Activated naive CD4-positive, alpha-beta T cell treated with Interleukin-2 at 50 U/mL for 16 hours (primary cell): Measurements from ENCODE around the gene ARHGEF18.
"Not testable (repeated sequence)": the region's sequence is repeated elsewhere in the genome, so short reads cannot be mapped to it uniquely, and the experiment has no call there.

Experiments used
- DNase-seq: peaks from one replicate; pipeline ENCODE4 v3.0.0-alpha.2; 2020

The ARHGEF18 gene

GRCh38 chr19:7349231-7349591 is 474 bp downstream of the ARHGEF18 start:
- DNase-seq = no peak

- DNase-seq = peak; percentile 39
Observed at GRCh38 chr19:7349961-7350711, 1.4 kb downstream of the ARHGEF18 start.

- no peak for DNase-seq
Observed at GRCh38 chr19:7351861-7352260, 3.1 kb downstream of the ARHGEF18 start.

DNA sequence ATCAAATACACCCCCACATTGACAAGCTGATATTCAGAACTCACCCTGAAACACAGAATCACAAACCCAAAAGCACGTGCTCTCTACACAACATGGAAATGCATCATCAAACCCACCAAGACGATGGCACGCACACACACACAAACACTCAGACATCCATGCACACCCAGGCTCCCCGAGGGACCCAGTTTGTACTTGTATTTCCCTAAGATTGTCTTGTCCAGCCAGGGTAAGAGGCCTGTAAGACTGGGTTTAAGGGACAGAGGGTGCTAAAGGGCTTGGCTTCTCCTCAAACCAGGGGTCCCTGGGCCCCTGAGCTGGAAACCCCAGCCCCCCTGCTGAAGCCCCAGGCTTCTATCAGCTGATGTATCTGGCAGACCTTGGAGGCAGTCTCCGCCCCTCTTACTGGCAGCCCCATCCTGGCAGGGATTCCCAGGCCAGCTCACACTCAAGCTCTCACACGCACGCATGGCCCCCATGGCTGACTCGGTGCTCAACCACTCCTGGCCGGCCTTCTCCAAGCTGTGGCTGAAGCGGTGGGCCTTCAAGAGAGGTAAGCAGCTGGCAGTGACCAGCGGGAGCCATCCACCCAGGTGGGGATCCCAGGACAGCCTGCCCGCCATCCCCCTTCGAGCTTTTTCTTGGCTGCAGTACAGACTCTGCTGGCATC is 6.5 kb downstream of the ARHGEF18 start:
- no peak for DNase-seq

- DNase-seq = no peak
Observed at GRCh38 chr19:7355871-7356270, 7.1 kb downstream of the ARHGEF18 start.

DNA sequence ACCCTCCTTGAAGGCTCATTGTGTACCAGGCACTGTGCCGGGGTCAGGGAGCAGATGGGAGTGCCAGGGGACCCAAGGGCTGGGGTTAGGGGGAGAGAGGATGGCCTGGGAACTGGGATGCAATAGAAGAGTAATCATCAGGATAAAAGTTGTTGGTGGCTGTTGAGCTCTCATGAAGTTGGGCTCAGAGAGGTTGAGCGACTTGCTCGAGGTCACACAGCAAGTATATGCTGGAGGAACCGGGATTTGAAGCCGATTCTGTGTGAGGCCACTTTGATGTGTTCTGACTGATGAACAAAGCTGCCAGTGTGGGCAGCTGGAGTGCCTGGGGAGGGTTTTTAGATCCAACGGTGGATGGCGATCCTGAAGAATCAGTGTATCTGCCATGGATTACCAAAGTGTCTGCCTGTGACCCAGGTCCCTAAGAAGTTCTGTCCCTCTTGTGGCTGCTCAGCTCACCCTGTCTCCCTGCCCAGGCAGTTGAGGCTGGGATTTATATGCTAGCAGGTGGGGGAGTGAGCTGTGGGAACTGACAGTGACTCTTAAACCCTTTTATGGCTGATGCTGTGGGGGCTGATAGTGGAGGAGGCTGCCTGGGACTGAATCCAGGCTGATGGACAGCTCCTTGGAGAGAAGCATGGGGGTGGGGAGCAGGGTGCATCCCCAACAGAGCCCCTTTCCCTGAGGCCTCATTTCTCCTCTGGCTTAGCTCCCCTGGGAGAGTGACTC is 8.3 kb downstream of the ARHGEF18 start:
- no peak for DNase-seq

GRCh38 chr19:7358102-7358597 is 9.4 kb downstream of the ARHGEF18 start:
- DNase-seq = no peak

DNA sequence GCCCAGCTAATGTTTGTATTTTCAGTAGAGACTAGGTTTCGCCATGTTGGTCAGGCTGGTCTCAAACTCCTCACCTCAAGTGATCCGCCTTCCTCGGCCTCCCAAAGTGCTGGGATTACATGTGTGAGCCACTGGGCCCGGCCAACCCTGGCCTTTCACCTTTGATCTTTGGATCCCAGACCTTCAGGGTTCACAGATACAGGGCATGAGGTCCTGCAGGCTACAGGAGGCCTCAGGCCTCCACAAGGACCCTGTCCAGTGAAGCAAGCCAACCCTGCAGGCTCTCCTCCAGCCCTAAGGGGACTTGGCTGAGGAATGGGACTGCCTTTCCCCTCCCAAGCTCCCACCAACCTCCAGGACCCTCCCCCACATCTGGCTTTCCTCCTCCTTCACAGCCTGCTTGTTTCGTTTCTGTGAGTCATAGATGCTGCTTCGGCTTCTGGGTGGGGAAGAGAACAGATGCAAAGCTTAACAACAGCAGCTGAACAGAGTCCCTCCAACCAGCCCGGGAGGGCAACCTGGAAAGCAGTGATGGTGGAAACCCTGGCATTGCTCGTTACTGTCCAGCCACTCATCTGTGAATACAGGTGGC is 11.8 kb downstream of the ARHGEF18 start:
- DNase-seq = no peak

GRCh38 chr19:7363225-7363624 is 14.5 kb downstream of the ARHGEF18 start:
- no peak for DNase-seq

DNA sequence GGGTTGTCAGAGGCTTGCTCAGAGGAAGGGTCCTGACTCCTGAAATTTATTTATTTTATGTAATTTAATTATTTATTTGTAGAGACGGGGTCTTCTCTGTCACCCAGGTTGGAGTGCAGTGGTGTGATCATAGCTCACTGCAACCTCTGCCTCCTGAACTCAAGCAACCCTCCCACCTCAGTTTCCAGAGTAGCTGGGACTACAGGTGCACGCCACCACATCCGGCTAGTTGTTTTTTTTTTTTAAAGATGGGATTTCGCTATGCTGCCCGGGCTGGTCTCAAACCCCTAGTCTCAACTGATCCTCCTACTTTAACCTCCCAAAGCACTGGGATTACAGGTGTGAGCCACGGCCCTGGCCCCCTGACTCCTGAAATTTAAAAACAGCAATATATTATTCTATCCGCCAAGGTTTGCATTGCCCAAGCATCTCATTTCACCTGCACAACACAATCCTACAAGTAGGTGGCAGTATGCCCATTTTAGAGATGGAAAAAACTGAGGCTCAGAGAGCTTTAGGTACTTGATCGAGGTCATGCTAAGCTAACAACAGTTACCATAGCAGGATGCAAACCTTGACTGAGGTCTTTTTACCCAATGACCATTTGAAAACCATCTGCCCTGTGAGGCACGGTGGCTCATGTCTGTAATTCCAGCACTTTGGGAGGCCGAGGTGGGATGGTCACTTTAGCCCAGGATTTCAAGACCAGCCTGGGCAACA is 18.1 kb downstream of the ARHGEF18 start:
- DNase-seq = peak; percentile 37

DNA sequence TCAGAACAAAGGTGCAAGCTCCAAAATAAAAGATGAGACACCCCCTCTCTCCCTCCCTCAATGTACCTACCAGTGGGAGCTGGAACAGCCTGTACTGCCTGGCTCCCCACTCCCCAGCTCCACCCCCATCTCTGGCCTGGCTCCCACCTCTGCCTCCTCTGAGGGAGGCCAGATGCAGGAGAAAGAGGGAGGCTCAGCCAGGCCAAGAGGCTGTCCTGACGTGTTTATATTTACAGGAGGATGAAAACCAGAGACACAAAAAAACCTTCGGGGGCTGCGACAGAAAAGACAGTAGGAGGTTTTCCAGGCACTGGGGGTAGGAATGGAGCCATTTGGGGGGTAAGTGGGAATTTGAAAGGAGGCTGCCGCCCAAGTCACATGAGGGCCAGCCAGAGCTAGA is 19.7 kb downstream of the ARHGEF18 start:
- no peak for DNase-seq

- DNase-seq = not testable (repeated sequence)
Observed at GRCh38 chr19:7368866-7369265, 20.1 kb downstream of the ARHGEF18 start.

- DNase-seq = no peak
Observed at GRCh38 chr19:7370546-7370945, 21.8 kb downstream of the ARHGEF18 start.

DNA sequence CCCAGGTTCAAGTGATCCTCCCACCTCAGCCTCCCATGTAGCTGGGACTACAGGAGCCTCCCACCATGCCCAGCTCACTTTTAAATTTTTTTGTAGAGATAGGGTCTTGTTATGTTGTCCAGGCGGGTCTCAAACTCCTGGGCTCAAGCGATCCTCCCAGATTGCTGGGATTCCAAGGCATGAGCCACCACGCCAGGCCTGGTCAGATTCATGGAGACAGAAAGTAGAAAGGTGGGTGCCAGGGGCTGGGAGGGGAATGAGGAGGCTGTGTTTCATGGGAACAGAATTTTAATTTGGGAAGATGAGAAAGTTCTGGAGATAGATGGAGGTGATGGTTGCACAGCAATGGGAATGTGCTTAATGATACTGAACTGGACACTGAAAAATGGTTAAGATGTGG is 22.3 kb downstream of the ARHGEF18 start:
- DNase-seq = no peak

DNA sequence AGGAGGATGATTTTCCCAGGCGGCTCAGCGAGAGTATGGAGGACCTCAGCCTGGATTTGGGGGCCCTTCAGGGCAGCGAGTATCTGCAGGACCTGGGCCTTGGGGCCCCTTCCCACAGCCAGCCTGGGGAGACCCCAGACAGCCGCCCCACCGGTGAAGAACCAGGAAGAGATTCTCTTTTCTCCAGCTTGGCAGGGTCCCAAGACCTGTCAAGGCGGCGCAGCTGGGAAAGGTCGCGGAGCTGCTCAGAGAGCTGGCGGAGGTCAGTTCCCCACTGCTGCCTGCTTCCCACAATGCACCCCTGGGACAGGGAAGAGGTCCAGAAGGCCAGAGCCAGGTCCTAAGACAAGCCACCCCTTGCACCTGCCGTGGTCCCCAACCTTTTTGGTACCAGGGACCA is 24.1 kb downstream of the ARHGEF18 start:
- no peak for DNase-seq

GRCh38 chr19:7373862-7374261 is 25.1 kb downstream of the ARHGEF18 start:
- DNase-seq = no peak

GRCh38 chr19:7376151-7376852 is 27.6 kb downstream of the ARHGEF18 start:
- DNase-seq = no peak

- DNase-seq = no peak
Observed at GRCh38 chr19:7377196-7377595, 28.5 kb downstream of the ARHGEF18 start.

DNA sequence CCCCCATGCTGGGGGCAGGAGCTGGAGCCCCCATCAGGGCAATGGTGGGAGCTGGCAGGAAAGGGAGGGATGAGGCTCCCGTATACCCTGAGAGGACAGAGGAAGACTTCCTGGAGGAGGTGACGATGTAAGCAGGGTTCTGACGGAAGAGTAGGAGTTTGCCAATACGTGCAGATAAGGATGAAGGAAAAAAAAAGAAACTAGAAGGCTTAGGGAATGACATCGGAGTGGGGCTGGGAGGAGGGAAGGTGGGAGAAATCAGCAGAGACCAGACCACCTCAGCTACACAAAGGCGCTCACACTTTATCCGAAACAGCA is 32.3 kb downstream of the ARHGEF18 start:
- no peak for DNase-seq

DNA sequence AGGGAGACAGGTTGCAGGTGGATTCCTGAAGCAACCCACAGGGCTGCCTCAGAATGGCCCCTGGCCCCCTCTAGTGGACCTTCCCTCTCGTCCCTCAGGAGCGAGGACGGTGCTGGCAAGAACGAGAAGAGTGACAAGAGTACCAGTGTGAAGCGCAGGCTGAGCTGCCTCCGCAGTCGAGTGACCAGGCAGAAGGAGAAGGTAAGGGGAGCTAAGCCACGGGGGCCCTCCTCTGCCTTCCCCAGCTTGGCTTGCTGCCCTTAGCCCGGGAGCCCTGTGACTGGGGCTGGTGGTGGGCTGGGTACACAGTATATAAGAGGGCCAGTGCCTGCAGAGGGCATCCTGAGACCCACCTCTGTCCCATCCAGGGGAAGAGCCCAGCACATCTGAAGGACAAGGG is 34.0 kb downstream of the ARHGEF18 start:
- DNase-seq = no peak

GRCh38 chr19:7383284-7383683 is 34.5 kb downstream of the ARHGEF18 start:
- DNase-seq = no peak

GRCh38 chr19:7385062-7385461 is 36.3 kb downstream of the ARHGEF18 start:
- no peak for DNase-seq
